Astrocyte (in vitro differentiated cells and primary cell): ENCODE data around the gene SLC35A2.

Experiments used
- EZH2 ChIP-seq: IDR thresholded peaks from 2 replicates; pipeline ENCODE4 v1.6.1; 2012; ENCODE audit warnings: mild to moderate bottlenecking, low read length, inconsistent platforms; ENCODE audit not compliant: insufficient read depth
- TF ChIP-seq, protein P1 (sequence below): IDR thresholded peaks from 2 replicates; pipeline ENCODE4 v1.5.1; 2011; ENCODE audit warnings: low read depth, mild to moderate bottlenecking, inconsistent platforms, low read length, moderate library complexity; ENCODE audit not compliant: insufficient read depth

GRCh38 chrX:48896611-48897011 is 14.8 kb downstream of the SLC35A2 start:
- TF ChIP-seq, protein P1, sequence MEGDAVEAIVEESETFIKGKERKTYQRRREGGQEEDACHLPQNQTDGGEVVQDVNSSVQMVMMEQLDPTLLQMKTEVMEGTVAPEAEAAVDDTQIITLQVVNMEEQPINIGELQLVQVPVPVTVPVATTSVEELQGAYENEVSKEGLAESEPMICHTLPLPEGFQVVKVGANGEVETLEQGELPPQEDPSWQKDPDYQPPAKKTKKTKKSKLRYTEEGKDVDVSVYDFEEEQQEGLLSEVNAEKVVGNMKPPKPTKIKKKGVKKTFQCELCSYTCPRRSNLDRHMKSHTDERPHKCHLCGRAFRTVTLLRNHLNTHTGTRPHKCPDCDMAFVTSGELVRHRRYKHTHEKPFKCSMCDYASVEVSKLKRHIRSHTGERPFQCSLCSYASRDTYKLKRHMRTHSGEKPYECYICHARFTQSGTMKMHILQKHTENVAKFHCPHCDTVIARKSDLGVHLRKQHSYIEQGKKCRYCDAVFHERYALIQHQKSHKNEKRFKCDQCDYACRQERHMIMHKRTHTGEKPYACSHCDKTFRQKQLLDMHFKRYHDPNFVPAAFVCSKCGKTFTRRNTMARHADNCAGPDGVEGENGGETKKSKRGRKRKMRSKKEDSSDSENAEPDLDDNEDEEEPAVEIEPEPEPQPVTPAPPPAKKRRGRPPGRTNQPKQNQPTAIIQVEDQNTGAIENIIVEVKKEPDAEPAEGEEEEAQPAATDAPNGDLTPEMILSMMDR, result no peak
- no peak for TF ChIP-seq EZH2
